Measurements from ENCODE around the gene PARD3.

The PARD3 gene

DNA sequence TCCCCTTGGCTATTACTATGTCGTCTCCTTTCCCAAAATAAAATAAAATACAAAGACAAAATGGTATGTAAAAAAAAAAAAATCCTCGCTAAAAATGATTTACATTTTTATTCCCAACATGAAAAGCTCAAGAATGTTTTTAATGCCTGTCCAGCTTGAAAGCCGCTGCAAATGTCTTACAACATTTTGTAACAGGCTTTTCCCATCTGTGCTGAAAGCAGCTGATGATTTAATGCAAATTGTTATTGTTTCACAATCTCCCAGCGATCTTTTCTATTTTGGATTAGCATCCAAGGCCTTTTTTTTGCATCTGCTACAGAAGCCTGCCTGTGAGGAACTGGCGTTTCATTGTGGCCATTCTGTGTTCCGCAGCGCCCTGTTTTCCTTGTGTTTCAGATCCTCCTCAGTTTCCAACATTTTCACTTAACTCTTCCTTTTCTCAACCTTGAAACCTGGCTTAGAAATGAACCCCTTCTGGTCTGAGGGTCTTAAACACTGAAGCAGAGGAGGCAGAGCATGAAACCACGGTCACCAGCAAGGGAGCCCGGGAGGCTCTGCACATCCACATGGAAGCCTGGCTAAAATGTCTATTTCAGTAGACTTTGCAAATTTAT, 712.1 kb downstream of the PARD3 start:
- in situ Hi-C loops (cut with MboI; ENCODE audit: low sequenced_read_pairs), result no loop called here

GRCh38 chr10:34102237-34102673, 712.8 kb downstream of the PARD3 start:
- in situ Hi-C loops (cut with MboI; ENCODE audit: low sequenced_read_pairs), result no loop called here

DNA sequence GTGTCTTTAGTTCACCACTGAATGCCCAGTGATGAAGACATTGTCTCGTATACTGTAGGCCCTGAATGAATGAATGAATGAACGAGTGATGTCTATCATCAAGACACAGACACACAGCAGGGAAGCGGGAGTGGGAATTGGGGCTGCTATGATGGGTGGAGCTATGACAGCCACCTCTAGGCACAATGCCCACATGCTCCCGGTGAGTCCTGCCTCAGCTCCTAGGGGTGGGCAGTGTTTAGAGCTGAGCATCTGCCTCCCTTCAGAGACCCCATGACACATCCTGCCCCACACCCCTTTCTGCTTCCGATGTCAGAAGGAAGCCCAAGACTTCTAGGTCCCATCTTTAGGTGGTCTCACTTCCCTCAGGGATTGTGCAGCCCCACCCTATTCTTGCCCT, 714.1 kb downstream of the PARD3 start:
- in situ Hi-C loops (cut with MboI; ENCODE audit: low sequenced_read_pairs), result no loop called here

DNA sequence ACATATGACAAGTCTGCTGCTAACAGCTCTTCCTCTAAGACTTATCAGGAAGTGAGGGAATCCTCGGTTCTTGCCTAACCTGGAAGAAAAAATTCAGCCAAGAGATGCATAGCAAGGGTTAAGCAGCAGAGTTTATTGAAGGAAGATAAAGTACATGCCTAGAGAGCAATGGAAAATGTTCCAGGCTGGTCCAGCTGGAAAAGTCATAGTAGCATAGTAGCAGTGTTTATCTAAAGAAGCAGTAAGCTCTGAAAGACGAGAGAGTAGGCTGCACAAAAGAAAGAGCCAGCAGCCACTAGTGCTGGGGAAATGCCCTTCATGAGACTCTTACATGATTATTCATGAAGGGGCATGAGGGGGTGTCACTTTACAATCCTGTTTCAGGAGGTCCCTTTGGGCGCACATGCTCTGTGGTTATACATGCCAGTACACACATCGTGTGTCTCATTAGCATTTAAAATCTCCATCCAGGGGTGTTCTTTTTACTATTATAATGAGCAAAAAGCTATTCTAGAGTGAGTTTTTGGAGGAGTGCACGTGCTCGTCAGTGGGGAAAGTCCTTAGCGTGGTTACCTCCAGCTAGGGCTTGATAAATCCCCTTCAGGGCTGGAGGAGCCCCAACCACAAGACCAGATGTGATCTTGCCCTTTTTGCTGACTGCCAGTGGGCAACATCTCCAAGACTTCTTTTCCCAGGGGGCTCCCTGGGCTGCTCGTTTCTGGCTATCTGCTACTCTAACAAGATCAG, 716.1 kb downstream of the PARD3 start:
- in situ Hi-C loops (cut with MboI; ENCODE audit: low sequenced_read_pairs), result no loop called here

- in situ Hi-C loops (cut with MboI; ENCODE audit: low sequenced_read_pairs), result no loop called here
Observed at GRCh38 chr10:34097682-34098081, 717.4 kb downstream of the PARD3 start.

DNA sequence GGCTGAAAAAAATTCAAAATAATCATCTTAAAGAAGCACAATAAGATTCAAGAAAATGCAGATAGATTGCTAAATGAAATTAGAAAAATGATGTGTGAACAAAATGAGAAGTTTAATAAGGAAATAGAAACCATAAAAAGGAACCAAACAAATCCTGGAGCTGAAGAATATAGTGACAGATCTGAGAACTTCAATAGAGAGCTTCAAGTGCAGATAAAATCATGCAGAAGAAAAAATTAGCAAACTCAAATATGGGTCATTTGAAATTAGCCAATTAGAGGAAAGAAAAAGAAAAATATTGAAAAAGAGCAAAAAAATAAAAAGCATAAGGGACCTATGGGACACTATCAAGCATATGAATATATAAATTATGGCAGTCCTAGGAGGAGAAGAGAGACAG, 720.1 kb downstream of the PARD3 start:
- in situ Hi-C loops (cut with MboI; ENCODE audit: low sequenced_read_pairs), result no loop called here

DNA sequence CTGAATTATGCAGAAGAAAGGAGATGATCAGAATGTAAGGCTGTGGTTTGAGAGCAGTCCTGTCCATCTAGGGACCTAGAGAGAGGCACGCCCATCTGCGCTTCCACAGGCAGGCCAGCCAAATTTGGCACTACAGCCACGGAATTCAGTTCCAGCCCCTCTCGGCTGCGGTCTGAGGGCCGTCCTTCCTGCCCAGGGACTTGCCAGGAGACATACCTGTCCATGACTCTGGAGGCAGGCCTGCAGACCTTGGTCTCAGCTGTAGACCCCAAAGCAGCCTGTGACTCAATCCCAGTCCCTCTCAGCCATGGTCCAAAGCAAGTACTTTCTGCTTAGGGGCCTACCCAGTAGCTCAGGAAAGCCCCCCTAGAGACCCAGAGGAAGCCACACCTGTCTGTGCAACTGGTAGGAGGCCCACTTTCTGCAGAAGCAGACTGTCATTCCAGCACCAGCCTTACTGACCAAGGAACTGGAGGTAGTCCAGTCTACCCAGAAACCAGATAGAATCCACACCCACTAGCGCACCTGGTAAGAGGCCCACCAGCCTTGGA, 720.9 kb downstream of the PARD3 start:
- in situ Hi-C loops (cut with MboI; ENCODE audit: low sequenced_read_pairs), result no loop called here

- in situ Hi-C loops (cut with MboI; ENCODE audit: low sequenced_read_pairs), result no loop called here
Observed at GRCh38 chr10:34092891-34093290, 722.2 kb downstream of the PARD3 start.

DNA sequence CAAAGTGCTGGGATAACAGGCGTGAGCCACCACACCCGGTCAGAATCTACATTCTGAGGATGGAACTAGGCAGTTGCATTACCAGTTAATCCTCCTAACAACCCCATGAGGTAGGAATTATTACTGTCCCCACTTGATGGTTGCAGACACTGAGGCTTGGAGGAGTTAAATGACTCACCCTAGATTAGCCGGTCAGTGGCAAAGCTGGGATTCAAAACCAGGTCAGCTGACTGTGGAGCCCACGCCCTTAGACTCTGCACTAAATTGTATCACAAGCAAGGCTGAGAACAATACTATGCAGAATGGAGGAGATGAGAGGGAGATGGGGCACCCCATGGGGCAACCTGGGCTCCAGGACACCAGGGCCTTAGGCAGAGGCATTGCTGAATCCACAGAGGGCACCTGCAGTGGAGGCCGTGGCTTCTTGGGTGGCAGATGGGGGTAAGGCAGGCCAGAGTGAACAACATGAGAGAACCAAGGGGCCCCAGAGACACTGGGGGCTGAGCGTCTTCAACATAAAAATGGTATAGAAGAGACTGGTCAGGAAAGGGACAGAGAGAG, 723.4 kb downstream of the PARD3 start:
- in situ Hi-C loops (cut with MboI; ENCODE audit: low sequenced_read_pairs), result no loop called here

- in situ Hi-C loops (cut with MboI; ENCODE audit: low sequenced_read_pairs), result no loop called here
Observed at GRCh38 chr10:34089253-34089652, 725.8 kb downstream of the PARD3 start.

DNA sequence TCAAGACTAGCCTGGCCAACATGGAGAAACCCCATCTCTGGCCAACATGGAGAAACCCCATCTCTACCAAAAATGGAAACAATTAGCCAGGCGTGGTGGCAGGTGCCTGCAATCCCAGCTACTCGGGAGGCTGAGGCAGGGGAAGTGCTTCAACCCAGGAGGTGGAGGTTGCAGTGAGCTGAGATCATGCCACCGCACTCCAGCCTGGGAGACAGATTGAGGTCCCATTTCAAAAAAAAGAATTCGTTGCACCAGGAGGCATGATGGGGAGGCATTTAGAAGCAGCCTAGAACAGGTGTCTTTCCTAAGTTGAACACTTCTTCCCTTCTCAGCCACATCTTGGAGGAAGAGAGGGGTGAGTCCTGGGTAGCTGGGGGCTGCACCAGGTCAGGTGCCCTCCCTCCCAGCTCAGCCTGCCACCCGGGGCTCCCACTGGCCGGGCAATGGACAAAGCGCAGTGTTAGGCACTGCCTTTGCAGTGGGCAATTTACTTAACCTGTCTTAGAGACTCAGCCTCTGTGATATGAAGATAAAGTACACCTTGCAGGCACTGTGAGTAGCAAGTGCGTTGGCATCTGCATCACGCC, 726.8 kb downstream of the PARD3 start:
- in situ Hi-C loops (cut with MboI; ENCODE audit: low sequenced_read_pairs), result no loop called here

- in situ Hi-C loops (cut with MboI; ENCODE audit: low sequenced_read_pairs), result no loop called here
Observed at GRCh38 chr10:34087095-34087418, 728.0 kb downstream of the PARD3 start.

DNA sequence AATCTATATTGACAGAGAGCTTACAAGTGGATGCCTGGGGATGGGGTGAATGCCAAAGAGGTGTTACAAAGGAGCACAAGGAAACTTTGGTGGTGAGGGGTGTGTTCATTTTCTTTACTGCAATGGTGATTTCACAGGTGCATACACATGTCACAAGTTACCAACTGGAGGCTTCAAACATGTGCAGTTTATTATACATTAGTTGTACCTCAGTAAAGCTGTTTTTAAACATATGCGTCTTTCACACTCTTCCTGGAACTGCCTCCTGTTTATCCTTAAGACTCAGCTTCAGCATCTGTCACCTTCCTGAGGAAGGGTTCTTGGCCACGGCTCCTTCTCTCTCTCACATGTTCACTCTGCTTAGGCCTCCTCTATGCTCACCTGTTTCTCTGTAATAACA, 731.5 kb downstream of the PARD3 start:
- in situ Hi-C loops (cut with MboI; ENCODE audit: low sequenced_read_pairs), result no loop called here

GRCh38 chr10:34081948-34082347, 733.1 kb downstream of the PARD3 start:
- in situ Hi-C loops (cut with MboI; ENCODE audit: low sequenced_read_pairs), result no loop called here

DNA sequence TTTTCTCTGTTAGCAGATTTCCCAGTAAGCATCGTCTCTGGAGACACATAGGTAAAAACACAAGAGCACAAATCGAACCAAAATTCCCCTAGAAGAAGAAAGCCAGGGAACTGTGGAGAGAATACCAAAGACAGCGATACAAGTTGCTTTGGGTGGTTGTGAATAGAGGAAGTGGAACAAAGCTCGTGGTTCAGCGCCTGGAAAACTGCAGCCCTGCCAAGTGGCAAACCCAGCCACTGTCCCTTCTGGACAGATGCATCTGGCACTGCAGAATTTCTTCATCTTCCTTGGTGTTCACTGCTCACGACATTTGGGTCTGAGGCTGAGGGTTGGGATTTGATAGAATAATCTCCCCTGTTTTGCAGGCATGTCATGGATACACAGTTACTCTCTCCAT, 733.8 kb downstream of the PARD3 start:
- in situ Hi-C loops (cut with MboI; ENCODE audit: low sequenced_read_pairs), result no loop called here

- in situ Hi-C loops (cut with MboI; ENCODE audit: low sequenced_read_pairs), result no loop called here
Observed at GRCh38 chr10:34080485-34081346, 734.4 kb downstream of the PARD3 start.

GRCh38 chr10:34079702-34080484, 735.2 kb downstream of the PARD3 start:
- in situ Hi-C loops (cut with MboI; ENCODE audit: low sequenced_read_pairs), result no loop called here

- in situ Hi-C loops (cut with MboI; ENCODE audit: low sequenced_read_pairs), result no loop called here
Observed at GRCh38 chr10:34078745-34079470, 736.2 kb downstream of the PARD3 start.

GRCh38 chr10:34078017-34078744, 736.9 kb downstream of the PARD3 start:
- in situ Hi-C loops (cut with MboI; ENCODE audit: low sequenced_read_pairs), result no loop called here
